ENCODE measurements around the gene GPC6.

Gene GPC6

DNA sequence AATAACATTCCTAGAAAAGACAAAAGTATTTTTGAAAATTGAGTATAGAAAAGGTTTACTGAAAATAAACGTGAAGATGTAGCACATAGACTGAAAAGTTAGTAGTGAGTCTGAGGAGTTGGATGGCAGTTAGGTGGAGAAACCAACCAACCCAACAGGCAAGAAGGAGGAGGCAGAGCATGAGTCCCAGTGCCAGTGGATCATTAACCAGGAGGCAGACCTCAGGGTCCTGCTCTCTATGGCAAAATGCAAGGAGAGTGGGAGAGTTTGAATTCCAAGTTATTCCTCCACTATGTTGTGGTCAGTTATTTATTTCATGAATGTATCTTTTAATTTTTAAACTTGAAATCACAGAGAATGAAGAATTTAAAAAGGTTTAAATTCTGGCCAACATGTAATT lies 446.4 kb downstream of the GPC6 start:
- H3K9ac ChIP-seq (ENCODE audit: low read length), result no peak overlapping the region
- H3K4me1 ChIP-seq (ENCODE audit: low read length), result no peaks in the 10 kb centered on the region
- no peaks in the 10 kb centered on the region for H3K79me2 ChIP-seq (ENCODE audit: low read length)
- H3K27me3 ChIP-seq (ENCODE audit: low read depth, low read length), result no peaks in the 10 kb centered on the region
- H3K9me3 ChIP-seq (ENCODE audit: insufficient read depth, low read length), result no peaks in the 10 kb centered on the region
- no peak overlapping the region for H2AFZ ChIP-seq (ENCODE audit: low read depth, low read length)
- H3K4me2 ChIP-seq (ENCODE audit: low read length), result no peak overlapping the region
- H3K36me3 ChIP-seq (replicated peaks; ENCODE audit: low read depth, low read length), result no peaks in the 10 kb centered on the region
- H4K20me1 ChIP-seq (ENCODE audit: insufficient read depth, low read length), result no peaks in the 10 kb centered on the region
- no peak overlapping the region for H3K4me3 ChIP-seq (ENCODE audit: low read length)
- TF ChIP-seq EZH2phosphoT487 (IDR thresholded peaks at IDR 0.05; ENCODE audit: low read depth), result no peak
- TF ChIP-seq, protein P1, sequence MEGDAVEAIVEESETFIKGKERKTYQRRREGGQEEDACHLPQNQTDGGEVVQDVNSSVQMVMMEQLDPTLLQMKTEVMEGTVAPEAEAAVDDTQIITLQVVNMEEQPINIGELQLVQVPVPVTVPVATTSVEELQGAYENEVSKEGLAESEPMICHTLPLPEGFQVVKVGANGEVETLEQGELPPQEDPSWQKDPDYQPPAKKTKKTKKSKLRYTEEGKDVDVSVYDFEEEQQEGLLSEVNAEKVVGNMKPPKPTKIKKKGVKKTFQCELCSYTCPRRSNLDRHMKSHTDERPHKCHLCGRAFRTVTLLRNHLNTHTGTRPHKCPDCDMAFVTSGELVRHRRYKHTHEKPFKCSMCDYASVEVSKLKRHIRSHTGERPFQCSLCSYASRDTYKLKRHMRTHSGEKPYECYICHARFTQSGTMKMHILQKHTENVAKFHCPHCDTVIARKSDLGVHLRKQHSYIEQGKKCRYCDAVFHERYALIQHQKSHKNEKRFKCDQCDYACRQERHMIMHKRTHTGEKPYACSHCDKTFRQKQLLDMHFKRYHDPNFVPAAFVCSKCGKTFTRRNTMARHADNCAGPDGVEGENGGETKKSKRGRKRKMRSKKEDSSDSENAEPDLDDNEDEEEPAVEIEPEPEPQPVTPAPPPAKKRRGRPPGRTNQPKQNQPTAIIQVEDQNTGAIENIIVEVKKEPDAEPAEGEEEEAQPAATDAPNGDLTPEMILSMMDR (IDR thresholded peaks at IDR 0.05; ENCODE audit: low read depth, low read length), result no peak
- no peak overlapping the region for H3K27ac ChIP-seq (ENCODE audit: low read length)

DNA sequence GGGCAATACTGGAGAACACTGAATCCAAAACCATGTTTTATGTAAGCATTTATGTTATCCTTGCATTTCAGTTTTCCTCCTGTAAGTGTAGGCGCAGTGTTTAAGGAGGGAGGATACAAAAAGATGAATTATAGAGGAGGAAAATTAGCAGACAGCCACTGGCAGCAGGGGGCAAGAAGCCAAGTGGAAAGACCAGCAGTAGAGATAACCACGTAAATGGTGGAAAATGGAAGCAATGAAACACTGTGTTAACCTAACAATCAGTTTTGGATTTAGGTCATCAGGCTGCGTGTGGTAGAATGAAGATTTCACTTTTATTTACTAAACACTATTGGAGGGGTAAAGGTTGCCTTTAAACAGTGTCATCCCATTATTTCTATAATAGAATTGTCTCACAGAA lies 447.3 kb downstream of the GPC6 start:
- Histone ChIP-seq H3K4me2 (ENCODE audit: low read length) (no peak overlapping the region), H3K27me3 (ENCODE audit: low read depth, low read length) (no peaks in the 10 kb centered on the region), H3K36me3 (replicated peaks; ENCODE audit: low read depth, low read length) (no peaks in the 10 kb centered on the region), H3K9ac (ENCODE audit: low read length) (no peak overlapping the region), H2AFZ (ENCODE audit: low read depth, low read length) (no peak overlapping the region), H4K20me1 (ENCODE audit: insufficient read depth, low read length) (no peaks in the 10 kb centered on the region), H3K27ac (ENCODE audit: low read length) (no peak overlapping the region), H3K4me3 (ENCODE audit: low read length) (no peak overlapping the region), H3K4me1 (ENCODE audit: low read length) (no peaks in the 10 kb centered on the region), H3K9me3 (ENCODE audit: insufficient read depth, low read length) (no peaks in the 10 kb centered on the region), H3K79me2 (ENCODE audit: low read length) (no peaks in the 10 kb centered on the region)
- TF ChIP-seq, protein P1 (IDR thresholded peaks at IDR 0.05; ENCODE audit: low read depth, low read length), result no peak
- TF ChIP-seq EZH2phosphoT487 (IDR thresholded peaks at IDR 0.05; ENCODE audit: low read depth), result no peak

DNA sequence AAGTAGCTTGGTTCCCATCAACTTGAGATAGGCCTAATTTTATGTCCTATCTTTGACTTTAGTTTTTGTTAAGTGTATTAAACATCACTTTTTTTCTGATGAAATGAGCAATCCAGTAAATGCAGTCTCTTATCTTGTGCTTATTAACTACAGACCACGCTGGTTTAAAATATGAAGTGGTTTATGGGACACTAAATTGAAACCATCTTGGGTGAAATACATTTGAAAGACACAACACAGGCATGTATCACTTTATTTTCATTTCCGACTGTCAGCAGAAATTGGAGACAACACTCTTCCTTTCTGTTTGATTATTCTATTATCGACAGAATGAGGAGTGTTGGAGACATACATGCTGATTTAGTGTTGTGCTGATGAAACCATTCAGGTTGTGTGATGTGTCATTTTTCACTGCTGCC lies 447.7 kb downstream of the GPC6 start:
- H3K4me2 ChIP-seq (ENCODE audit: low read length), result no peak overlapping the region
- H3K4me1 ChIP-seq (ENCODE audit: low read length), result no peaks in the 10 kb centered on the region
- H2AFZ ChIP-seq (ENCODE audit: low read depth, low read length), result no peak overlapping the region
- H3K9me3 ChIP-seq (ENCODE audit: insufficient read depth, low read length), result no peaks in the 10 kb centered on the region
- no peaks in the 10 kb centered on the region for H3K79me2 ChIP-seq (ENCODE audit: low read length)
- H3K4me3 ChIP-seq (ENCODE audit: low read length), result no peak overlapping the region
- no peak overlapping the region for H3K9ac ChIP-seq (ENCODE audit: low read length)
- H3K27me3 ChIP-seq (ENCODE audit: low read depth, low read length), result no peaks in the 10 kb centered on the region
- no peaks in the 10 kb centered on the region for H3K36me3 ChIP-seq (replicated peaks; ENCODE audit: low read depth, low read length)
- TF ChIP-seq EZH2phosphoT487 (IDR thresholded peaks at IDR 0.05; ENCODE audit: low read depth), result no peak
- TF ChIP-seq, protein P1 (IDR thresholded peaks at IDR 0.05; ENCODE audit: low read depth, low read length), result no peak
- H3K27ac ChIP-seq (ENCODE audit: low read length), result no peak overlapping the region
- H4K20me1 ChIP-seq (ENCODE audit: insufficient read depth, low read length), result no peaks in the 10 kb centered on the region

DNA sequence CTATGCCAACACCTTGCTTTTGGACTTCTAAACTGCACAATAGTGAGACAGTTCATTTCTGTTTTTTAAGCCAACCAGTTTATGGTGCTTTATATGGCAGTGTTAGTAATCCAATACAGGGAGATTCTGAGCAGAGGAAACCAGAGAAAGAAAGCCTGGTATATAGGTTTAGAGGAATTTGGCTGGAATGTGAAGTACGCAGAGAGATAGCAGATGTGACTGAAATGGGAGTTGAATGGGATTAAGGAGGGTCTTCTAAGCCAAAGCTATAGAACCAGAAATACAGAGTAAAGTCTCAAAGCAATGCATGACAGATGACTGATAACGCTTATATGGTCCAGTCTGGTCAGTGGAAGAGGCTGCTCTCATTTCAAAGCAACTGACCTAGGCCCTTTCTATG lies 453.7 kb downstream of the GPC6 start:
- H3K79me2 ChIP-seq (ENCODE audit: low read length), result no peaks in the 10 kb centered on the region
- H3K27me3 ChIP-seq (ENCODE audit: low read depth, low read length), result no peaks in the 10 kb centered on the region
- H3K9ac ChIP-seq (ENCODE audit: low read length), result no peak overlapping the region
- H3K9me3 ChIP-seq (ENCODE audit: insufficient read depth, low read length), result no peaks in the 10 kb centered on the region
- H3K4me3 ChIP-seq (ENCODE audit: low read length), result no peak overlapping the region
- H4K20me1 ChIP-seq (ENCODE audit: insufficient read depth, low read length), result no peaks in the 10 kb centered on the region
- TF ChIP-seq, protein P1 (IDR thresholded peaks at IDR 0.05; ENCODE audit: low read depth, low read length), result no peak
- no peak for TF ChIP-seq EZH2phosphoT487 (IDR thresholded peaks at IDR 0.05; ENCODE audit: low read depth)
- no peak overlapping the region for H3K4me2 ChIP-seq (ENCODE audit: low read length)
- no peaks in the 10 kb centered on the region for H3K36me3 ChIP-seq (replicated peaks; ENCODE audit: low read depth, low read length)
- H2AFZ ChIP-seq (ENCODE audit: low read depth, low read length), result no peak overlapping the region
- H3K4me1 ChIP-seq (ENCODE audit: low read length), result no peaks in the 10 kb centered on the region
- H3K27ac ChIP-seq (ENCODE audit: low read length), result no peak overlapping the region
